ENCODE results near the gene CEP135.
A peak's percentile ranks its signal among the peaks of the same experiment; 100 is the strongest.
"Not testable (repeated sequence)": the region's sequence is repeated elsewhere in the genome, so short reads cannot be mapped to it uniquely, and the experiment has no call there.

CEP135 gene

DNA sequence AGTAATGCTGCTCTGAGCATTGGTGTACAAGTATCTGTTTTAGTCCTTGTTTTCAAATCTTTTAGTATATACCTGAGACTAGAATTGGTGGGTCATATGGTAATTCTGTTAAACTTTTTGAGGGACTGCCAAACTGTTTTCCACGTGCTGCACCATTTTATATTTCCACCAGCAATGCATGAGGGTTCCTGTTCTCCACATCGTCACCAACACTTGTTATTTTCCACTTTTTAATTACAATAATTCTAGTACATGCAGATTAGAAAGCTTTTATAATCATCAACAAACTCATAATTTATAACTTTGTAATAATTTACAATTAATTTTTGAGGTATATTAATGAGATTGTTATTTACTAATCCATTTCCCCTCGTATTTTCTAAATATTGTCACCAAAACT, 79.4 kb downstream of the CEP135 start:
- DNase-seq (ENCODE audit: low read depth): no peak

DNA sequence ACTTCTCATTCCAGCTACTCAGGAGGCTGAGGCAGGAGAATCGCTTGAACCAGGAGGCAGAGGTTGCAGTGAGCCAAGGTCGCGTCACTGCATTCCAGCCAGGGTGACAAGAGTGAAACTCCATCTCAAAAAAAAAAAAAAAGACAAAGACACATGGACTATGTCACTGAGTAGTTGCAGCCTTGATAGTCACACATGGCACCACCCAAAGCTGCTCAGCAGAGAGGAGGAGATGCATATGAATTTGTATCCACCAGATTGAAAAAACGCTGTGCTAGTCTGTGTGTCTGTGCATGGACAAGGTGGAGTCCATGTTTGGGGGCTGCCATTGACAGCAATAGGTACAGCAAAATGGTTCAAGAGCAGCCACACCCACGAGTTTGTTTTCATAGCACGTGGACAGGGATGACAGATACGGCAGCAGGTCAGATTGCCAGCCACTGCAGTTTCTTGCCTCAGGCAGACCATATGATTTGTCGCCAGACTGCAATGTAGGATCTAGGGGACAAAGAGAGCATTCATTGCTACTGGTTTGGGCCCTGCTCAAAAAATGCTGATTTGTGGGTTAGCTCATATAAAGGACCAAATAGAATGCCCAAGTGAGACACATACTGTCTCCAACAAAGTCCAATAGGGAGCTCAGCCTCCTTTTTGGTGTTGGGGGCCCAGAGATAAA, 89.9 kb downstream of the CEP135 start:
- no peak for DNase-seq (ENCODE audit: low read depth)

DNA sequence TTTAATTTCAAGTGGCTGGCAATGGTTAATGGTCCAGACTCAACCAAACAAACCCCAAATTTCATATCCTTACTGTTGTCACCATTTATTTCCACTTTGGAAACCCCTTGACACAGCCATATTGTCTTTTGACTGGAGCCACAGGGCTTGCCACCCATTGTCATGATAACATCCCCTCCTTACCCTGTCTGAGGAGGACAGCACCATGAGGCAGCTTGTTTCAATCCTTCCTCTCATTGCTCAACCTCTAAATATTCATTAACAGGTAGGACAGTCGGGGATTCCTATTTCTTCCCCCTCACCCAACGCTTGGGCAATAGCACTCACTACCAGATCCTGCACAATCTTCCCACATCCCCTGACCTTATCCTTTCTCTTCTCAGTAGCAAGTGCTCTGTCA, 92.1 kb downstream of the CEP135 start:
- DNase-seq (ENCODE audit: low read depth): no peak

DNA sequence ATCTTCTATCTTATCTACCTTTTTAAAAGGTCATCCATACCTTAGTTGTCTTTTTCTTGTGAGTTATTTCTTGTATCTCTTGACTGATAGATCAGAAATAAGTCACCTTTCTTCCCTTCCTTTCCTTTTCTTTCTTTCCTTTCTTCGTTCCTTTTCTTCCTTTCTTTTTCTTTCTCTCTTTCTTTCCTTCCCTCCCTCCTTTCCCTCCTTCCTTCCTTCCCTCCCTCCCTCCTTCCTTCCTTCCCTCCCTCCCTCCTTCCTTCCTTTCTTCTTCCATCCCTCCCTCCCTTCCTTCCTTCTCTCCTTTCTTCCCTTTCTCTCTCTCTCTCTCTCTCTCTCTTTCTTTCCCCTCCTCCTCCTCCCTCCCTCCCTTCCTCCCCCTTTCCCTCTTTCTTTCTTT, 93.5 kb downstream of the CEP135 start:
- no peak for DNase-seq (ENCODE audit: low read depth)

DNA sequence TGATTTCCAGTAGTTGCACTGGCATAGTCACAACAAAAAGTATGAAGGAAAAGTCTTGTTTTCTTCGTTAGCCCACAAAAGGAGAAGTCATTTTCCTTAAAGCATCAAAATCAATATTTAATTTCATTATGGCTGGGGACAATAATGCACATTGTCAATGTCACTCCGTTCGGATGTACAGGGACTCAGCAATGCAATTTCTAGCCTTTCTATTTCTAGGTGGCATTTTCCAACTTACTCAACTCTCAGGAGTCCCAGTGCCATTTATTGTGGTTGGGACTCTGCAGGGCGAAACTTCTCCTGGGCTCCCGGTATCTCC, 99.6 kb downstream of the CEP135 start:
- no peak for DNase-seq (ENCODE audit: low read depth)

DNA sequence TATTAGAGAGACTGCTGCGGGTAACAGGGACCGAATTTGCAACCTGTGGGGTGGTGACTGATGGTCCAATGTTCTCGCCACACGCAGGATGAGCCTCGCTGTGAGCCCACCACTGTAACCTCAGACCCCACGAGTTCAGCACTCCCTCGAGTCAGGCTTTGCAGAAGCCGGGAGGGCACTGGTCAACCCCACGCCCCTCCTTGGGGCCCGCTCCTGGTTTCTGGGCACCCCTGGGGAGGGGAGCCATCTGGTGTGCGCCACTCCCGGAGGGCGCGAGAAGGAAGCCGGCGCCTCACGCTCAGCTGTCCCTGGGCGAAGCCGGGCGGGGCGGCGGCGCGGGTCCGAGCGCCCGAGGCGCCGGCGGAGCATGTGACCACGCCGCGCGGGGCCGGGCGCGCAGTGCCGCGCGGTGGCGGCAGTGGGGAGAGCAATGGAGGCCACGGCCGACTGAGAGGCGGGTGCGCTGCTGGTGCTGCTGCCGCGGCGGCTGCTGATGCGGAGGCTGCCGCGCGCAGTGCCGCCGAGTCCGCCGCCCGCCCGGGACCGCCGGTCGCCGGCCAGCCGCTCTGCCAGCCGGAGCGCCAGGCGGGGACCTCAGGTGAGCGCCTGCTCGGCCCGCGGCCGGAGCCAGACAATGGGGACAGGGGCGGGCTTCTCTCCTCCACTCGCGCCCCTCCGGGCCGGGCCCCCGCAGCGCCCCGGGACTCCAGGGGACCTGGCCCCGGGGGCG, 100.1 kb downstream of the CEP135 start:
- peak; percentile 52 for DNase-seq (ENCODE audit: low read depth)

DNA sequence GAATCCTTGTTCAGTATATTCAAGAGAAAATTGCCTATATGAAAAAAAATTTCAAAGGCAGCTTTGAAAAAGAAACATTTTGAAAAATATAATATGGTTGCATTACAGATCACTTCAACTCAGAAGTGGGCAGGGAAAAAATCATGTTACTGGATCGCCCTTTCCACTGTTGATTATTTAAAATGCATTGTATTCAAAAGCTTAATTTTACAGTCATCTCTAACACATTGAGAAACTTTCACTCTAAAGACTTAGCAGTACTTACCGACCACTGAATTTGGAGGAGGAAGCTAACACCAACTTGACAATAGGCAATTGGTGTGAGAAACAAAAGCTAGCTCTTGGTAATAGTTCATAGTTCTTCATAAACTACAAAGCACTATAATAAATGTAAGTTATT, 101.9 kb downstream of the CEP135 start:
- no peak for DNase-seq (ENCODE audit: low read depth)

DNA sequence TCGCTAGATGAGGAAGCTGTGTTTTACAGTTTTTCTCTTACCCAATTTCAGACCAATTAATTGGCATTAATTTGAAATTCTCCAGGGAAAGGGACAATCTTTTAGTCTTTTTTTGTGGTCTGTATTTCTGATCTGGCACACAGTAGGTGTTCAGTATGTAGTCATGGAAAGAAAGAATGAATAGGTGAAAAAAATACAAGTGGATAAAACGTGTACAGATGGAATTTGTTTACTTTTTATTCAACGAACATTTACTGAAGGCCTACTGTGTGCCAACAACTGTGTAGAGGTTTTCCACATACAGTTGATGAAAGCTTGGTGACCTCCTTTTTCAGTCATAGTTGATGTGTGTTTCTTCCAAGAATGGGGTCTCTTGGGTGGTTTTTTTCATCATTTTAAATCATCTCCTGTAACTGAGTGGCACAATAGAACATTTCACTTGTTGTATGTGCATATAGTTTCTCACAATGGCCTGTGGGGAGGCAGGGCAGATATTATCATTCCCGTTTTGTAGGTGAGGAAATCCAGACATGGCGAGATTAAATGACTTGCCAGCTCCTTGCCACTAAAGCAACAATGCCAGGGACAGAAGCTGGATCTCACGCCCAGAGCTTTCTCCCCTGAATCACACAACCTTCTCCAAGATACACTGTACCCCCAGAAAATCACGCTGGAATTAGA, 102.4 kb downstream of the CEP135 start:
- no peak for DNase-seq (ENCODE audit: low read depth)

DNA sequence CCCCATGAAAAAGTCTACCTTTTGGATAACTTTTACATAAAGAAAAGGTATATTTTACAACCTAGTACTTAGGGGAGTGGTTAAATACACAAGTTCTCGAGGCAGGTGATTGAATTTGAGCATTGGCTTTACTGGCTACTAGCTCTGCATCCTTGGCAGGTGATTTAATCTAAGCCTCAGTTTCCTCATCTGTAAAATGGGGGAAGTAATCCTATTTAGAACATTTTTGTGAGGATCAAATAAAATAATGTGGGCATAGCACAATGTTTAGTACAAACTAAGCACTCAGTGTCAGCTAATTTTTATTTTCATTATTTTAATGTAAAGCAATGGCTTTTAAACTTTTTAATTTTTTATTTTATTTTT, 102.9 kb downstream of the CEP135 start:
- no peak for DNase-seq (ENCODE audit: low read depth)

DNA sequence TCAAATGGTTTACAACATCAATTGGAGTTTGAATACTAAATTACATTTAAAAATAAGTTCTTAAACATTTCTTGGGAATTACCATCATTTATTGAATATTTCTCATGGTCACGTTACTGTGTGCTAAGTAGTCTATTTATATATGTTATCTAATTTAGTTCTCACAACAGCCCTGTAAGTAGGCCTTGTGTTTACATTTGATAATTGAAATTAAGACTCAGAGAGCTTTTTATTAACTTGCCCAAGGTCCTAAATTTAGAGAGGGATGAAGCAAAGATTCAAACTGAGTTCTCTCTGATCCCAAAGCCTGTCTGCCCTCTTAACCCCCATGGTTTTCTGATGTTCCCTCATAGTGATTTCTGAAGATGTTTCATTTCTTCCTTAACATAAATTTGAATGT, 103.7 kb downstream of the CEP135 start:
- no peak for DNase-seq (ENCODE audit: low read depth)

DNA sequence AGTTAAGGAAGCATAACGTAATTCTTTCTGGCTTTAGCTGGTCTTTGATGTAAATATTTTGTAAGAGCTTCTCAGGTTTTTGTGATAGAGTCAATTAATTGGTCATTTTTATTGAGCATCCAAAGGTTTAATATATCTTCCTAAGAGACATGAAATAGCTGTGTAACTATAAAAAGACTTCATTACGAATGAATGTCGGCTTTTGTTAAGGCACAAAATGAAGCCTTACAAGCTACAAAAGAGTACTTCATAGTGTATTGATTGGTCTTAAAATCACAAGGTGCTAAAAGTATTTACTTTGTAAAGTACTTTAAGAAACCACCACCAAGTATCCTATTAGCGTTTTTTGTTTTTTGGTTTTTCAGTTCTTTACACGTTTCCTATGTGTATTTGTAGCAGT, 104.2 kb downstream of the CEP135 start:
- DNase-seq (ENCODE audit: low read depth): no peak

DNA sequence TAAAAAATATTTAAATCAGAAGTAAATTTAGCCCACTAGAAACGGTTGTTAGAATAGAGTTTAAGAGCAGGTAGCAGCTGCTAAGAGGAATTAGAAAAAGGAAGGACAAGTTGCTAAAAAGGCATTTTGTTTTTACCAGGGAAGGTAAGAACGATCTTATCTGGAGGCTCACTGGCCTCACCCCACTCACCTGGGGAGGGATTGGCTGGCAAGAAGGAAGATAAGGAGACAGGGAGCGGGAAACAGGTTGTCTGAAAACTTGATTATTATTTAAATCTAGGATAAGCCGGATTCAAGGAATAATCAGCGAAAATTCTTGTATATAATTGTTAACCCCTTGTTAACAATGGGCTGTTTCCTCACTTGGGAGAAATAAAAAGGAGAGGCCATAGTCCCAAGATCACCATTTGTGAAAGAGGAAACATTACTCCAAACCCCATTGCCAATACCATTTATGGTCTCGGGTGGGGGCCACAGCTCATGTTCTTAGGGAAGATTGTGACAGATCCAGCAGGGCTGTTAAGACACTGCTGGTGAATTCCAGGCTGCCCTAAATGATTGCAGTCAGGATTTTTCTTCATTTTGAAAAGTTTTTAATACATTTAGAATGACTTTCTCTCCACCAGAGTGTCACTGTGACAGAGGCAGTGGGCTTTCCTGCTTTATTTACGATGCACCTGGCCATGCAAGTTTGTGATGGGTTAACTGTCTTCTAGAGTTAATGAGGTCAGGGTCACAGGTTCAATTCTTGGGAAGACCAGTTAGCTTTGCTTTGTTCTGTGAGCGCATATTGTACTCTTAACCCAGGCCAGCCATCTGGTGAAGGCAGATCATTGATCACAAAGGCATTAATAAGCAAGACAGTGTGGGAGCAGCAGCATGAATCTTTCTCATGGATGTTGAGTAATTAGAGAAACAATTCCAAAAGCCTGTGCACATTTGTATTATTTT, 106.6 kb downstream of the CEP135 start:
- no peak for DNase-seq (ENCODE audit: low read depth)

DNA sequence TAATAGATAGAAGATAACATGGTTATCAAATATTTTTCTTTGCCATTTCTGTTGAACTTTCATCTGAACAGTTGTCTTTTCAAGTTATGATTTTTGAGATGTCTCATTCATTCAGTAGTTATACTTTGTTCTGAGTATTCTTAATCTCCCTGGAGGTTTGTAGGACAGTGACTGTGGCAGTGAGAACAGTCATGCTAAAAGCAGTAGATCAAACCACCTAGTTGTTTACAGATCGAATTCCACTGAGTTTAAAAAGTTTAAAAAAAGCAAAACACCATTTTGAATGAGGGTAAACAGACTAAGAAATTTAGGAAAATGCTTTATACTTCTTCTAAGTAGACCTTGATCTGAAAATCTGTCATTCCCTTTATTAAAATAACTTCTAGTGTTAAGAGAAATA, 107.2 kb downstream of the CEP135 start:
- DNase-seq (ENCODE audit: low read depth): no peak

DNA sequence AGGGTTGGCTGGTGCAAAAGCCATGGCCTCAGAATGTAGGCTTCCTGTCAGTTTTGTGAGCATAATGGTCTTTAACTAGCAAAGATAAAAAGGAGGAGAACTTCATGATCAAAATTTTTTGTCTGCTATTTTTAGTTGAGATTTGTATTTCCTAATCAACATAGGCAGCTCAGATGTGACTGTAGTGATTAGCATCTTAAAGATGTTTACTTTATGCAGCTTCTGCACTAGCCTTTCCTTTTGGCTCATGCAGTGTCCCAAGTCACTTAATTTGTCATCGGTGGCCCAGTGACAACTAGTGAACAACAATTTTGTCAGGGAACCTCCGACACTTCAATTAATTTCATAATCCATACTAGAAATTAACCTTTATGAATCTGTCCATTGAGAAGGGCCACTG, 109.8 kb downstream of the CEP135 start:
- no peak for DNase-seq (ENCODE audit: low read depth)

DNA sequence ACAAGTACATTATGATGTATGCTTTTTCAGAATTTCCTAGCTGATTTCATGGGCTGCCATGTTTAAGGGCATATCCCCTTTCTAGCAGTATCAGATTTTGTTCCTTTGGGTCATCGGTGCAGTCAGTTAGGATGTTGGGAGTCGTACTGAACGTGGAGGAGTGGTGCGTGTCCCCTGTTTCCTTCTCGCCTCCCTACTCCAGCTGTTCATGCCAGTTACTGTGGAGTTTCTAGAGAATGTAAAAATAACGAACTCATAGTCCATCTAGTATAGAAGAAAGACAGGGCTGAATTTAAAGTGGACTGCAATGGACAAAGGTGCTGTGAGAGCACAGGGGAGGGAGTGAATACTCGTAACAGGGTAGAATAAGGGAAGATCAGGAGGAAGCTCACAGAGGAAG, 111.3 kb downstream of the CEP135 start:
- no peak for DNase-seq (ENCODE audit: low read depth)

DNA sequence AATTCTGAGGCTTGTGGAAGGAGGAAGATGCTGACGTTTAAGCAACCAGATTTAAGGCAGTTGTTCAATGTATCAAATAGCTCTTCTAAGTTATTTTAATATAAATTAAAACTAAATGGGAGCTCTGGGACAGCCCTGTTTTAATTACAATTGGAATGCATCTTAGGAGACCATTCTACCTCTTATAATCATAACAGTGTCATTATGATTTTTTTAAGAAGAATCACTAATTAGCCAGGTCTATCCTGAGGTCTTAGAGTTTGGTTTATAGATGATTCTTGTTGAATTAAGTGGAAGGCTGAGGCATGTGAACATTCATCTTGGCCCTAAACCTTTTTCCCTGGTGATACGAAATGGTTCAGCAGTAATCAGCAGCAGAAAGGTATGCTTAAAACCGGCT, 113.4 kb downstream of the CEP135 start:
- DNase-seq (ENCODE audit: low read depth): no peak

DNA sequence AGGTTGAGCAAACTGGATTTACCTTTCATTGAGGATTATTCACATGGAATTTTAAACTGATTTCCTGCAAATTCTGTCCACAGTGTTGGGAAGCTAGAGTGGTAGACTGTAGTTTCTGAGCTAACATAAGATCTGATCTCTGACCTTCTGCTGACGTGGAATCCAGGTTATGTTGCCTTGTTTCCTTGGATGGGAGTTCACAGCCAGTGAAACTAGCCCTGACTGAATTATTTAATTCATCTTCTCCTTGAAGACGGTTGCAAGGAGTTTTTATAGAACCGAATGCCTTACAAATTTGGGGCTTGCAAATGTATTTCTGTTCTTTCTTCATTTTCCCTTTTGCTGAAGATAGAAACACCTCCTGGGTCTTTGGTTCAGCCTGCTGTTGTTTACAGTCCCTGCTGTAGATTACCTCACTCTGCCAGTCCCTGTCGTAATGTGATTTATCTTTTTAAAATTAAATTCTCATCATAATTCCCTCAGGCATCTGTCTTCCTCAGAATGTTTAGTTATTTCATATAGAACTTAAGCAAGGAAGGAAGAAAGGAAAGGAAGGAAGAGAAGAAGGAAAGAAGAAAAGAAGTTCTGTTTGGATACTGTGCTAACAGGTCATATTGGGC, 113.9 kb downstream of the CEP135 start:
- DNase-seq (ENCODE audit: low read depth): no peak

DNA sequence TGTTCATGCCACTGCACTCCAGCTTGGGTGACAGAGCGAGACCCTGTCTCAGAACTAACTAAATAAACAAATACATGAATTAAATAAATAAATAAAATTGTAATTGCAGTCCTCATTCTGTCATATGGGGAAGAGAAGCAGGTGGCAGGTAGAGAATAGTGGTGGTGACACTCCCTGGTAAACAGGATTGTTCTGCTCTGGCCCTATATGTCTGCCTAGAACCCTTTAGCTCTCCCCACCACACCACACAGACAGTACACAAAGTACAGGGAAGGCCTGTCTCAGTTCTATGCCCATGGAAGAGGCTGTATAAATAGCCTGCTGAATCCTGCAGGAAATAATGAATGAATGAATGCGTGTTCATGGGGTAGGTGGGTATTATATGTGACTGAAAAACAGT, 117.7 kb downstream of the CEP135 start:
- no peak for DNase-seq (ENCODE audit: low read depth)

DNA sequence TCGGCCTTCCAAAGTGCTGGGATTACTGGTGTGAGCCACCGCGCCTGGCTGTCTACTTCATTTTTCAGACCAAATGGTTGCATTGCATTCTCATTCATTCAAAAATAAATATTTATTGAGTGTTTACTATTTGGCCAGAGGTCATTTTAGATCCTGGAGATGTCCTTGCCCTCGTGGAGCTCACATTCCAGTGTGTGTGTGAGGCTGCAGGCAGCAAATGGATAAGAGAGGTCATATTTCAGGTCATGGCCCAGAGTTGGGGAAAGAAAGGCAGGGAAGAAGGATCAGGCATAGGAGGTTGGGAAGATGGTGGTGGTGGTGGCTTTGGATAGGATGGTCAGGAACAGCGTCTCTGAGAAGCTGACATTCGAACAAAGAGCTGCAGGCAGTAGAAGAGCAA, 119.1 kb downstream of the CEP135 start:
- no peak for DNase-seq (ENCODE audit: low read depth)

DNA sequence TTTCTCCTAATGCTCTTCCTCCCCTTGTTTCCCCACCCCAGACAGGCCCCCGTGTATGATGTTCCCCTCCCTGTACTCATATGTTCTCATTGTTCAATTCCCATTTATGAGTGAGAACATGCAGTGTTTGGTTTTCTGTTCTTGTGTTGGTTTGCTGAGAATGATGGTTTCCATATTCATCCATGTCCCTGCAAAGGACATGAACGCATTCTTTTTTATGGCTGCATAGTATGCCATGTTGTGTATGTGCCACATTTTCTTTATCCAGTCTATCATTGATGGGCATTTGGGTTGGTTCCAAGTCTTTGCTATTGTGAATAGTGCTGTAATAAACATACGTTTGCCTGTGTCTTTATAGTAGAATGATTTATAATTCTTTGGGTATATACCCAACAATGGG, 124.0 kb downstream of the CEP135 start:
- not testable (repeated sequence) for DNase-seq (ENCODE audit: low read depth)

DNA sequence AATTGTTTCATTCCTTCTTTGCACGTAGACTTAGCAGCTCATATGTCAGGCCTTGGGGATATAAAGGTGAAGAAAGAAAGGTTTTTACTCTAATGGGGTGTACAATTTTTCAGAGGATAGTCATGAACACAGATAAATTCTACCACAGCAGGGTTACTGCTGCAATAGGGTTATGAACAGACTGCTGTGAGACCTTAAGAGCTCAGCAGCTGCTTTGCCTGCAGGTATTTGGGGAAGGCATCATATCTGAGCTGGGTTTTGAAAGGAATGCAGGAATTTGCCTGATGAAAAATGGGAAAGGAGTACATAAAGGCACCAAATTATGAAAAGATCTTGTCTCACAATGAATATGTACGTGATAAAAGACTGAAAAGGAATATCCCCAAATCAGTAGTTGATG, 128.9 kb downstream of the CEP135 start:
- DNase-seq (ENCODE audit: low read depth): peak; percentile 45

DNA sequence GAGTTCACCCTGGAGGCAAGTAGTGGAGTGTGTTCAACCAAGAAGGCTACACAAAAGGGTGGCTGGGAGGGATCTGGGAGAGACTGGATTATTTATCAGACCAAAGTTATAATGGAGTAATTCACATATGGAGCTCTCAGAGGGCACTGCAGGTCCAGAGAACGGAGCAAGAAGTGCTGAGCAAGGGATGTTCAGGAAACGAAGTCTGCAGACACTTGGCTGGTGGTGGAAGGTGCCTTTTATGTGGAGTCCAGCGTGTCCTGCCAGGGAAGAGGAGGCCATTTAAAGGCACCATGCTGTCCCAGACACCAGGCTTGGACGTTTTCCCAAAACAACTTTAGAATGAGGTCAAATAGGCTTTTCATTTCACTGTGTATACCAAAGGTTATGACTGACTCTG, 130.1 kb downstream of the CEP135 start:
- no peak for DNase-seq (ENCODE audit: low read depth)
